Left lung (tissue), 14 donors: ENCODE results near the gene TBC1D30. TPM values are rescaled to one million over a fixed set of nuclear protein-coding genes. Genes with fewer than 3 reads are reported as not detected.
A peak's percentile ranks its signal among the peaks of the same experiment; 100 is the strongest.
"Not testable (repeated sequence)": the region's sequence is repeated elsewhere in the genome, so short reads cannot be mapped to it uniquely, and the experiment has no call there.

Source experiments
- ATAC-seq: fragments of 200-7000 bp; cut with Tn5 transposase; one replicate; pipeline ENCODE4 v1.9.1; 2020; ENCODE audit warnings: moderate library complexity
- DNase-seq, 4 donors: peaks; one replicate each; pipeline ENCODE4 v3.0.0-alpha.2; 2013 to 2020
- H3K27ac ChIP-seq, 2 donors: fragments of 200-600 bp; sonication (generic) in 1 of 2; one replicate each; pipeline versions ENCODE4 v1.5.0 to v1.8.0; 2020 to 2021
- H3K27me3 ChIP-seq, 2 donors: fragments of 200-600 bp; sonication (generic) in 1 of 2; one replicate each; pipeline versions ENCODE4 v1.5.0 to v1.8.0; 2020 to 2021
- H3K36me3 ChIP-seq, 2 donors: fragments of 200-600 bp; sonication (generic) in 1 of 2; one replicate each; pipeline versions ENCODE4 v1.5.0 to v1.8.0; 2020 to 2021
- H3K4me1 ChIP-seq, 2 donors: fragments of 200-600 bp; one replicate each; pipeline ENCODE4 v1.8.0; 2021
- H3K4me3 ChIP-seq, 2 donors: fragments of 200-600 bp; sonication (generic) in 1 of 2; one replicate each; pipeline versions ENCODE4 v1.5.0 to v1.8.0; 2020 to 2021; ENCODE audit warnings: mild to moderate bottlenecking in 1 of 2
- H3K9me3 ChIP-seq, 2 donors: fragments of 200-600 bp; sonication (generic) in 1 of 2; one replicate each; pipeline versions ENCODE4 v1.5.0 to v1.8.0; 2020 to 2021
- CTCF ChIP-seq, 2 donors: fragments of 200-600 bp; sonication (generic) in 1 of 2; IDR thresholded peaks; one replicate each; pipeline versions ENCODE4 v1.5.0 to v1.8.0; 2021; ENCODE audit warnings: antibody characterized with exemption in 2 of 2
- intact Hi-C, 2 donors: fragments of 100-400 bp; cut with DNase I; formaldehyde crosslinking; loops; one replicate each; pipeline versions ENCODE4 v1.11.2 to v1.14.2; 2022
- long read RNA-seq, 12 donors: library from polyadenylated mRNA in 2 of 12; unstranded in 2 of 12; transcript quantifications; one replicate each; pipeline ENCODE4 v2.0.0 and lab custom pipeline, GENCODE V29; 2019 to 2026
- polyA plus RNA-seq, 6 donors: library from polyadenylated mRNA; unstranded; fragments of 120-200 nt; gene quantifications; one replicate each; pipeline ENCODE4 v1.2.1, GENCODE V29; 2013; ENCODE audit not compliant: insufficient read length in 6 of 6
- total RNA-seq, 2 donors: library from RNA; stranded (reverse); fragmentation: NEBNext Ultra II Directional; extraction: Animal tissue kit (Norgen Biotek cat#: 25700); gene quantifications; one replicate each; pipeline ENCODE4 v1.2.1, GENCODE V29; 2021
- donor health status: DM: no; HTN: yes; CAD: no.
- donor health status: DM: no; HTN: no; CAD: no.

The TBC1D30 gene, protein sequence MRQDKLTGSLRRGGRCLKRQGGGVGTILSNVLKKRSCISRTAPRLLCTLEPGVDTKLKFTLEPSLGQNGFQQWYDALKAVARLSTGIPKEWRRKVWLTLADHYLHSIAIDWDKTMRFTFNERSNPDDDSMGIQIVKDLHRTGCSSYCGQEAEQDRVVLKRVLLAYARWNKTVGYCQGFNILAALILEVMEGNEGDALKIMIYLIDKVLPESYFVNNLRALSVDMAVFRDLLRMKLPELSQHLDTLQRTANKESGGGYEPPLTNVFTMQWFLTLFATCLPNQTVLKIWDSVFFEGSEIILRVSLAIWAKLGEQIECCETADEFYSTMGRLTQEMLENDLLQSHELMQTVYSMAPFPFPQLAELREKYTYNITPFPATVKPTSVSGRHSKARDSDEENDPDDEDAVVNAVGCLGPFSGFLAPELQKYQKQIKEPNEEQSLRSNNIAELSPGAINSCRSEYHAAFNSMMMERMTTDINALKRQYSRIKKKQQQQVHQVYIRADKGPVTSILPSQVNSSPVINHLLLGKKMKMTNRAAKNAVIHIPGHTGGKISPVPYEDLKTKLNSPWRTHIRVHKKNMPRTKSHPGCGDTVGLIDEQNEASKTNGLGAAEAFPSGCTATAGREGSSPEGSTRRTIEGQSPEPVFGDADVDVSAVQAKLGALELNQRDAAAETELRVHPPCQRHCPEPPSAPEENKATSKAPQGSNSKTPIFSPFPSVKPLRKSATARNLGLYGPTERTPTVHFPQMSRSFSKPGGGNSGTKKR
- total RNA-seq, result 10 to 100 TPM in 1 of 2 donors, 1 to 10 TPM in 1; 9.9 to 15.8 TPM
- 10 to 100 TPM in 3 of 6 donors, 1 to 10 TPM in 3; 4.3 to 13.5 (median 10.1) TPM for polyA plus RNA-seq
- long read RNA-seq, donor 1, result 0 reads
- long read RNA-seq, donor 2, result 0 reads
- long read RNA-seq, donor 3, result 0 reads
- long read RNA-seq, donor 4, result 0 reads
- long read RNA-seq, donor 5, result 0 reads
- long read RNA-seq, donor 6, result 0 reads
- long read RNA-seq, donor 7, result 0 reads
- long read RNA-seq, donor 8, result 0 reads
- long read RNA-seq, donor 9, result 0 reads
- long read RNA-seq, donor 10, partial matches to known transcripts, result 0 of 1 reads
- long read RNA-seq, donor 10, other reads (novel, unspliced or antisense), result 1 of 1 reads
- long read RNA-seq, donor 11, partial matches to known transcripts, result 0 of 1 reads
- long read RNA-seq, donor 11, other reads (novel, unspliced or antisense), result 0 of 1 reads
- long read RNA-seq, donor 12, result 0 reads

- Histone ChIP-seq H3K9me3 (peaks cover 0 to 2% of the 10 kb centered on the region in 2 donors), H3K4me1 (peaks cover 16 to 23% of the 10 kb centered on the region in 2 donors), H3K36me3 (no peaks in the 10 kb centered on the region), H3K27ac (no peak within 1 kb of the TSS), H3K4me3 (peak within 1 kb of the TSS; percentile 26 to 32), H3K27me3 (peaks cover 41 to 75% of the 10 kb centered on the region in 2 donors)
- peak; percentile 84 for ATAC-seq
- intact Hi-C loops, result no loop called here
- TF ChIP-seq CTCF (IDR thresholded peaks at IDR 0.05), result no peak
- peak in 2 of 4 donors; percentile 24 to 80 for DNase-seq
Observed at GRCh38 chr12:64824500-64825142, at the start of gene TBC1D30. Gene TBC1D30, plus strand, starts transcription at chr12:64824647. Its CDS starts 233 bp downstream, at chr12:64824880.

DNA sequence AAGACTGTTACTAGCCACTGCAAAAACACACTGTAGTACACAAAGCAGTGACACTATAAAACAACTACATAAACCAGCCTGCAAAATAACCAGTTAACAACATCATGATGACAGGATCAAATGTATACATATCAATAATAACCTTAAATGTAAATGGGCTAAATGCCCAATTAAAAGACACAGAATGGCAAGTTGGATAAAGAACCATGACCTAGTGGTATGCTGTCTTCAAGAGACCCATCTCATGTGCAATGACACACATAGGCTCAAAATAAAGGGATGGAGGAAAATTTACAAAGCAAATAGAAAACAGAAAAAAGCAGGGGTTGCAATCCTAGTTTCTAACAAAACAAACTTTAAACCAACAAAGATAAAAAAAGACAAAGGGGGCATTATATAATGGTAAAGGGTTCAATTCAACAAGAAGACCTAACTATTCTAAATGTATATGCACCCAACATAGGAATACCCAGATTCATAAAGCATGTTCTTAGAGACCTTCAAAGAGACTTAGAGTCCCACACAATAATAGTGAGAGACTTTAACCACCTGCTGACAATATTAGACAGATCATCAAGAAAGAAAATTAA lies 49.2 kb upstream of the TBC1D30 start:
- DNase-seq, result not testable (repeated sequence)

GRCh38 chr12:64779354-64779974 lies 45.0 kb upstream of the TBC1D30 start:
- H3K27ac ChIP-seq, result no peak overlapping the region
- intact Hi-C loops, result no loop called here
- H3K9me3 ChIP-seq, result peaks cover 0 to 19% of the 10 kb centered on the region in 2 donors
- no peak for ATAC-seq
- DNase-seq, result no peak
- no peak for TF ChIP-seq CTCF (IDR thresholded peaks at IDR 0.05)
- peaks cover 12 to 66% of the 10 kb centered on the region in 2 donors for H3K27me3 ChIP-seq
- H3K36me3 ChIP-seq, result no peaks in the 10 kb centered on the region
- H3K4me3 ChIP-seq, result no peak overlapping the region
- H3K4me1 ChIP-seq, result peaks cover 0 to 30% of the 10 kb centered on the region in 2 donors

More for the DNA sequence above, 49.2 kb upstream of the TBC1D30 start:
- H3K4me1 ChIP-seq, ATAC-seq, H3K4me3 ChIP-seq, H3K36me3 ChIP-seq, H3K27ac ChIP-seq, intact Hi-C loops: not testable (repeated sequence)
- peaks cover 0 to 22% of the 10 kb centered on the region in 2 donors for H3K9me3 ChIP-seq
- H3K27me3 ChIP-seq, result peaks cover 2 to 29% of the 10 kb centered on the region in 2 donors

GRCh38 chr12:64780132-64780530 lies 44.3 kb upstream of the TBC1D30 start:
- peak overlapping the region; percentile 42 to 71 for H3K4me3 ChIP-seq
- peaks cover 0 to 12% of the 10 kb centered on the region in 2 donors for H3K9me3 ChIP-seq
- H3K4me1 ChIP-seq, result peaks cover 0 to 30% of the 10 kb centered on the region in 2 donors
- H3K27me3 ChIP-seq, result peaks cover 12 to 66% of the 10 kb centered on the region in 2 donors
- intact Hi-C loops, result no loop called here
- no peak for TF ChIP-seq CTCF (IDR thresholded peaks at IDR 0.05)
- peak overlapping the region; percentile 81 to 82 for H3K27ac ChIP-seq
- ATAC-seq, result no peak
- no peak for DNase-seq
- no peaks in the 10 kb centered on the region for H3K36me3 ChIP-seq
